ENCODE data around the gene GRID1.

GRID1 gene

DNA sequence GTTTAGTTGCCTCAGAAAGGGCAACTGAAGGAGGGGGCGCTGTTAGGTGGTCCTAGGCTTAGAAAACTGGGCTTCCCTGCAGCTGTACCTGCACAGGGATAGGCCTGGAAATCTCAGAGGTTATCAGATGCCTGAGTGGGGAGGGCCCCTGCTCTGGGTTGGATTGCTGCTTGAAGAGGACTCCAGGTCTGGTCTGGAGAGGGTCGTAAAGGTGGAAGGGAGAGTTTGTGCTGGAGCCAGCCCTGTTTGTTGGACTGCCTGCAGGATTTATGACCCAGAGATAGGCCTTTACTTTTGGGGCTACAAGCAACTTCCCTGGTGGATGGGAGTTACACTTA lies 765.9 kb downstream of the GRID1 start:
- no peaks in the 10 kb centered on the region for H3K4me1 ChIP-seq (ENCODE audit: control insufficient read depth in 1 of 2, insufficient read depth in 1 of 2, low read depth in 1 of 2, low read length in 1 of 2)
- H3K9me3 ChIP-seq: no peaks in the 10 kb centered on the region
- H3K4me3 ChIP-seq (ENCODE audit: low read depth in 1 of 2, low read length in 1 of 2): no peak overlapping the region
- no peaks in the 10 kb centered on the region for H3K27me3 ChIP-seq
- H3K27ac ChIP-seq: no peak overlapping the region
- TF ChIP-seq, protein P1, sequence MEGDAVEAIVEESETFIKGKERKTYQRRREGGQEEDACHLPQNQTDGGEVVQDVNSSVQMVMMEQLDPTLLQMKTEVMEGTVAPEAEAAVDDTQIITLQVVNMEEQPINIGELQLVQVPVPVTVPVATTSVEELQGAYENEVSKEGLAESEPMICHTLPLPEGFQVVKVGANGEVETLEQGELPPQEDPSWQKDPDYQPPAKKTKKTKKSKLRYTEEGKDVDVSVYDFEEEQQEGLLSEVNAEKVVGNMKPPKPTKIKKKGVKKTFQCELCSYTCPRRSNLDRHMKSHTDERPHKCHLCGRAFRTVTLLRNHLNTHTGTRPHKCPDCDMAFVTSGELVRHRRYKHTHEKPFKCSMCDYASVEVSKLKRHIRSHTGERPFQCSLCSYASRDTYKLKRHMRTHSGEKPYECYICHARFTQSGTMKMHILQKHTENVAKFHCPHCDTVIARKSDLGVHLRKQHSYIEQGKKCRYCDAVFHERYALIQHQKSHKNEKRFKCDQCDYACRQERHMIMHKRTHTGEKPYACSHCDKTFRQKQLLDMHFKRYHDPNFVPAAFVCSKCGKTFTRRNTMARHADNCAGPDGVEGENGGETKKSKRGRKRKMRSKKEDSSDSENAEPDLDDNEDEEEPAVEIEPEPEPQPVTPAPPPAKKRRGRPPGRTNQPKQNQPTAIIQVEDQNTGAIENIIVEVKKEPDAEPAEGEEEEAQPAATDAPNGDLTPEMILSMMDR (IDR thresholded peaks at IDR 0.05): no peak
- H3K36me3 ChIP-seq: no peaks in the 10 kb centered on the region

DNA sequence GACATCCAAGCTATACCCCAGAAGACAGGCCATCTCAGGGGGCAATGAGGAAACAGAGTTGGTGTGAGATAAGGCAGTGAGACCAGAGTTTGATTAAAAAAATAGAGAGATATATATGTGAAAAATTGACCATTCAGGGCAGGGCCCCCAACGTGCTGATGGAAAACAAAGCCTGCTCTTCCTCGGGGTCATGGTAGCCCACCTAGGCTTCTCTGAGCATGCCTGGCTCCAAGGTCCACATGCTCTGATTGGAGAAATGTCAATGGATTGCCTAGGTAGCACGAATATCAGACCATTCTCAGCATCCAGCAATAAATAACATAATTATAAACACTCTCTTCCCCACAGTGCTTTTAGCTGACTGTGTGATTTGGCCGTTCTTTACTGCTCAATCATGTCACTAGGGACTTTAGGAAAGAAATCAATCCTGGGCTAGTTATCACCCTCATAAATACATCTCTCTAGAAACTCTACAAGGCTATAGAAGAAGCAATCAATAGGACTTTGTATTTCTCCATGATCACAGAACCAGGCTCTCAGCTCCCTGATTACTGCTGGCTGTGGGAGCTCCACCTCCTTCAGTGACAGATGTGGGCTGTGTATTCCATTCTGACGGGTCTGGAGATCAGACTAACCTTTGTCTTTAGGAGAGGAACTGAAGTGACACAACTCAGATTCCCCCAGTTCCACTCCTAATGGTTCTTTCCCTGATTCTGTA lies 766.4 kb downstream of the GRID1 start:
- H3K4me3 ChIP-seq (ENCODE audit: low read depth in 1 of 2, low read length in 1 of 2): no peak overlapping the region
- no peaks in the 10 kb centered on the region for H3K4me1 ChIP-seq (ENCODE audit: control insufficient read depth in 1 of 2, insufficient read depth in 1 of 2, low read depth in 1 of 2, low read length in 1 of 2)
- H3K36me3 ChIP-seq: no peaks in the 10 kb centered on the region
- H3K27me3 ChIP-seq: no peaks in the 10 kb centered on the region
- no peaks in the 10 kb centered on the region for H3K9me3 ChIP-seq
- TF ChIP-seq, protein P1 (IDR thresholded peaks at IDR 0.05): no peak
- no peak overlapping the region for H3K27ac ChIP-seq

DNA sequence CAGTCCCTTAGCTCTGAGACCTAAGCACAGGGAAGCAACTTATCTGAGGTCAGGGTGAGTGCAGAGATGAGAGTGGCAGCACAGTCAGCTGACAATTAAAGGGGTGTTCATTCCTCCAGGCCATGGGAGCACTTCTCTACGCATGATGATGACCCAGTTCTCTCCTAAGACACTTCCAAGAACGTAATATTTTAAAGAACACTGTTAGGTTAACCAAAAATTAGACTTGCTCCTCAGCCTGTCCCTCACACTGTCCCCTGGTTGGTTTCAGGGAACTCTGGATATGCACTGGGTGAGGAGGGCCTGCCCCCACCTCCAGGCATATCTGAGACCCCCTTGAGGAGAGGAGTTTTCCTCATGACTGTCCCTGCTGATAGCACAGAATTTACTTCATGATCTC lies 767.5 kb downstream of the GRID1 start:
- Histone ChIP-seq H3K4me1 (ENCODE audit: control insufficient read depth in 1 of 2, insufficient read depth in 1 of 2, low read depth in 1 of 2, low read length in 1 of 2) (no peaks in the 10 kb centered on the region), H3K27ac (no peak overlapping the region), H3K4me3 (ENCODE audit: low read depth in 1 of 2, low read length in 1 of 2) (no peak overlapping the region), H3K9me3 (no peaks in the 10 kb centered on the region), H3K36me3 (no peaks in the 10 kb centered on the region), H3K27me3 (no peaks in the 10 kb centered on the region)
- TF ChIP-seq, protein P1 (IDR thresholded peaks at IDR 0.05): no peak

DNA sequence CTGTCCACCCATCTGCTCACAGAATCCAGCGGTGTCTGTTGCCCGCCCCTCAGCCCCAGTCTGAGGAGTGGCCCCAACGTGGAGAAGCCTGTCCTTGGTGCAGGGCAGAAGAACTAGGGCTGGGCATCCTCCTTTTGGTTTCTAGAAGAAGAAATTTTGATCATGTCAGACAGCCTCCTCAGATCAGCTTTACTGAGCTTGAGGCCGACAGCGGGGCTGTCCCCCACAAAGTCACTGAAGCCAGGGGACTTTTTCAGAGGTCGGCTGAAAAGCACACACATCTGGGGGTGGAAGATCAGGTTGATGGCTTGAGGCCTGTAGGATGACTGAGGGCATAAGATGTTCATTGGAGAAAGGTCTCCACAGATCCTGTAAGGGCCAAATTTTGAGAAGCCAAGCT lies 767.9 kb downstream of the GRID1 start:
- H3K9me3 ChIP-seq: no peaks in the 10 kb centered on the region
- no peak overlapping the region for H3K4me3 ChIP-seq (ENCODE audit: low read depth in 1 of 2, low read length in 1 of 2)
- no peaks in the 10 kb centered on the region for H3K36me3 ChIP-seq
- H3K27me3 ChIP-seq: no peaks in the 10 kb centered on the region
- no peak overlapping the region for H3K27ac ChIP-seq
- no peaks in the 10 kb centered on the region for H3K4me1 ChIP-seq (ENCODE audit: control insufficient read depth in 1 of 2, insufficient read depth in 1 of 2, low read depth in 1 of 2, low read length in 1 of 2)
- TF ChIP-seq, protein P1 (IDR thresholded peaks at IDR 0.05): no peak

DNA sequence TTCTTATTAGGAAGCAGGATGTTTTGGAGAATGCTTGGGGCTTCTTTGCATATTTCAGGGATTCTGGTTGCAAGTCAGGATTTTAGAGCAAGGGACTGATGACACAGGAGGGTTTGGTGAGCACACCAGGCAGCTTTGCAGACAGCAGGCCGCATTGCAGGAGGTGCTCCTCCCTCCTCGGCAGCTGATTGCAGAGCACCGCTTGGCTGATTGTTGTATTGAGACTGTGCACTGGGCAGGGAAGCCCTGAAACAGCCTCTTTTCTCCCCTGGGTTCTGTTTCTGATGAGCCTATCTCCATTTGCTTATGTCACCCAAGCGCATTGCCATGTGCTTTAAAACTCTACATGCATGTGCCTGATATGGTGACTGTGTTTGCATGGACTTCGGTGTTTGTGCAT lies 769.6 kb downstream of the GRID1 start:
- Histone ChIP-seq H3K27me3 (no peaks in the 10 kb centered on the region), H3K9me3 (no peaks in the 10 kb centered on the region), H3K4me1 (ENCODE audit: control insufficient read depth in 1 of 2, insufficient read depth in 1 of 2, low read depth in 1 of 2, low read length in 1 of 2) (no peaks in the 10 kb centered on the region), H3K4me3 (ENCODE audit: low read depth in 1 of 2, low read length in 1 of 2) (no peak overlapping the region), H3K36me3 (no peaks in the 10 kb centered on the region), H3K27ac (no peak overlapping the region)
- TF ChIP-seq, protein P1 (IDR thresholded peaks at IDR 0.05): no peak
